Measurements from ENCODE around the gene SASH1.

SASH1 gene

GRCh38 chr6:148343047-148343782, 577 bp downstream of the SASH1 start:
- Histone ChIP-seq H3K4me3 (ENCODE audit: low read depth in 1 of 2, low read length in 2 of 2) (no peak overlapping the region), H3K9ac (ENCODE audit: low read depth, low read length) (no peak overlapping the region), H3K4me2 (ENCODE audit: insufficient read depth, low read length) (no peak overlapping the region), H3K36me3 (ENCODE audit: insufficient read depth, low read length) (no peaks in the 10 kb centered on the region), H3K79me2 (ENCODE audit: insufficient read depth, low read length) (no peaks in the 10 kb centered on the region), H3K4me1 (ENCODE audit: insufficient read depth, low read length) (no peaks in the 10 kb centered on the region), H3K27ac (ENCODE audit: low read length) (no peak overlapping the region), H3K9me3 (ENCODE audit: insufficient read depth, low read length, severe bottlenecking) (no peaks in the 10 kb centered on the region), H3K27me3 (ENCODE audit: insufficient read depth, low read length, poor library complexity) (no peaks in the 10 kb centered on the region), H4K20me1 (ENCODE audit: insufficient read depth, low read length) (no peaks in the 10 kb centered on the region), H2AFZ (ENCODE audit: low read depth, low read length) (no peak overlapping the region)
- TF ChIP-seq EZH2 (IDR thresholded peaks at IDR 0.05; ENCODE audit: borderline replicate concordance, low read depth, low read length, severe bottlenecking), result no peak
- no peak for TF ChIP-seq CTCF (IDR thresholded peaks at IDR 0.05; ENCODE audit: borderline replicate concordance, extremely low read depth, low read length, poor library complexity, severe bottlenecking)
- ATAC-seq (ENCODE audit: insufficient read depth, low read depth), result no peak
- no peak for DNase-seq

GRCh38 chr6:148345176-148345575, 2.5 kb downstream of the SASH1 start:
- no peaks in the 10 kb centered on the region for H3K36me3 ChIP-seq (ENCODE audit: insufficient read depth, low read length)
- H3K27me3 ChIP-seq (ENCODE audit: insufficient read depth, low read length, poor library complexity), result no peaks in the 10 kb centered on the region
- no peaks in the 10 kb centered on the region for H3K9me3 ChIP-seq (ENCODE audit: insufficient read depth, low read length, severe bottlenecking)
- H3K79me2 ChIP-seq (ENCODE audit: insufficient read depth, low read length), result no peaks in the 10 kb centered on the region
- DNase-seq (no peak), ATAC-seq (ENCODE audit: insufficient read depth, low read depth) (no peak)
- H3K9ac ChIP-seq (ENCODE audit: low read depth, low read length), result no peak overlapping the region
- no peak overlapping the region for H2AFZ ChIP-seq (ENCODE audit: low read depth, low read length)
- TF ChIP-seq EZH2 (IDR thresholded peaks at IDR 0.05; ENCODE audit: borderline replicate concordance, low read depth, low read length, severe bottlenecking), result no peak
- TF ChIP-seq CTCF (IDR thresholded peaks at IDR 0.05; ENCODE audit: borderline replicate concordance, extremely low read depth, low read length, poor library complexity, severe bottlenecking), result no peak
- H3K4me1 ChIP-seq (ENCODE audit: insufficient read depth, low read length), result no peaks in the 10 kb centered on the region
- H3K4me3 ChIP-seq (ENCODE audit: low read depth in 1 of 2, low read length in 2 of 2), result no peak overlapping the region
- H3K27ac ChIP-seq (ENCODE audit: low read length), result no peak overlapping the region
- no peak overlapping the region for H3K4me2 ChIP-seq (ENCODE audit: insufficient read depth, low read length)
- H4K20me1 ChIP-seq (ENCODE audit: insufficient read depth, low read length), result no peaks in the 10 kb centered on the region

GRCh38 chr6:148345578-148345977, 2.9 kb downstream of the SASH1 start:
- Histone ChIP-seq H3K4me2 (ENCODE audit: insufficient read depth, low read length) (no peak overlapping the region), H3K27ac (ENCODE audit: low read length) (no peak overlapping the region)

More at GRCh38 chr6:148345578-148345977, 2.9 kb downstream of the SASH1 start:
- Histone ChIP-seq H3K27me3 (ENCODE audit: insufficient read depth, low read length, poor library complexity) (no peaks in the 10 kb centered on the region), H4K20me1 (ENCODE audit: insufficient read depth, low read length) (no peaks in the 10 kb centered on the region), H3K9me3 (ENCODE audit: insufficient read depth, low read length, severe bottlenecking) (no peaks in the 10 kb centered on the region), H3K4me3 (ENCODE audit: low read depth in 1 of 2, low read length in 2 of 2) (no peak overlapping the region), H3K79me2 (ENCODE audit: insufficient read depth, low read length) (no peaks in the 10 kb centered on the region), H3K4me1 (ENCODE audit: insufficient read depth, low read length) (no peaks in the 10 kb centered on the region), H3K9ac (ENCODE audit: low read depth, low read length) (no peak overlapping the region), H2AFZ (ENCODE audit: low read depth, low read length) (no peak overlapping the region), H3K36me3 (ENCODE audit: insufficient read depth, low read length) (no peaks in the 10 kb centered on the region)
- no peak for ATAC-seq (ENCODE audit: insufficient read depth, low read depth)
- TF ChIP-seq EZH2 (IDR thresholded peaks at IDR 0.05; ENCODE audit: borderline replicate concordance, low read depth, low read length, severe bottlenecking) (no peak), CTCF (IDR thresholded peaks at IDR 0.05; ENCODE audit: borderline replicate concordance, extremely low read depth, low read length, poor library complexity, severe bottlenecking) (no peak)
- no peak for DNase-seq
